ENCODE measurements around the gene CEMIP2. TPM values are rescaled to one million over a fixed set of nuclear protein-coding genes. Genes with fewer than 3 reads are reported as not detected.
A peak's percentile ranks its signal among the peaks of the same experiment; 100 is the strongest.

Gene CEMIP2
- total and polyA plus RNA-seq, 2 of the 13 experiments (the other 11 are each of a cell fraction or from before 2014, with no cell fraction given), result 94.3 to 128 TPM

DNA sequence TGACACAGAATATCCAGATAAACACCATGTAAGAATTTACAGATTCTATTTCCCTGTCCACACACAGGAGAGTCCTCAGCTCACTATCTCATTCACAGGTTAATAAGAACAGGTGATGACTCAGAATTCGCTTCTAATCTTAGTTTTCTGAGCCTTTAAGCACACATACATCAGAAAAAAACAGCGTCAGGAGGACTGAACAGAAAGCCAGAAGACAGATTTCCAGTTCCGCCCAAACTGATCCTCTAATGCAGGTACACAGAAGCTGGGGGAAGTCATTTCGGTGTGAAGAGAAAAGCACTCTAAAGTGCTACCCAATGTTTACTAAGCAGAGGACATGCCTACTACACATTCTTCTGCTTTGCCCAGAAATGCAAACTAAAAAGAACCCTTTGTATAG is 1.6 kb downstream of the CEMIP2 start (continued):
- TF ChIP-seq ARNT2 (CRISPR knock-in tag; IDR thresholded peaks at IDR 0.05; ENCODE audit: low read depth), result no peak
- no peak for TF ChIP-seq MXI1 (IDR thresholded peaks at IDR 0.05; ENCODE audit: borderline replicate concordance, low read depth, low read length)
- TF ChIP-seq, protein P1, sequence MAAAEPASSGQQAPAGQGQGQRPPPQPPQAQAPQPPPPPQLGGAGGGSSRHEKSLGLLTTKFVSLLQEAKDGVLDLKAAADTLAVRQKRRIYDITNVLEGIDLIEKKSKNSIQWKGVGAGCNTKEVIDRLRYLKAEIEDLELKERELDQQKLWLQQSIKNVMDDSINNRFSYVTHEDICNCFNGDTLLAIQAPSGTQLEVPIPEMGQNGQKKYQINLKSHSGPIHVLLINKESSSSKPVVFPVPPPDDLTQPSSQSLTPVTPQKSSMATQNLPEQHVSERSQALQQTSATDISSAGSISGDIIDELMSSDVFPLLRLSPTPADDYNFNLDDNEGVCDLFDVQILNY (CRISPR knock-in tag; conservative IDR thresholded peaks at IDR 0.05), result no peak
- TF ChIP-seq KDM2A (CRISPR knock-in tag; IDR thresholded peaks at IDR 0.05; ENCODE audit: borderline replicate concordance, low read depth), result no peak
- TF ChIP-seq TGIF2 (CRISPR knock-in tag; IDR thresholded peaks at IDR 0.05), result no peak
- peak; percentile 22; the same call in 1 of the 2 replicates for TF ChIP-seq JUNB (CRISPR knock-in tag; IDR thresholded peaks at IDR 0.05; ENCODE audit: borderline replicate concordance)
- TF ChIP-seq MIXL1 (CRISPR knock-in tag; IDR thresholded peaks at IDR 0.05), result 0 out of 2 replicates have a peak, but pooled peaks have one; percentile 20
- peak; percentile 30; the same call in 1 of the 2 replicates for TF ChIP-seq TAF1 (CRISPR knock-in tag; IDR thresholded peaks at IDR 0.05)
- TF ChIP-seq ATF3 (CRISPR knock-in tag; IDR thresholded peaks at IDR 0.05), result peak; percentile 61; the same call in 1 of the 2 replicates
- TF ChIP-seq FOXP1 (IDR thresholded peaks at IDR 0.05), result no peak
- TF ChIP-seq FOXP1 (CRISPR knock-in tag; IDR thresholded peaks at IDR 0.05), result peak; percentile 54; the same call in 1 of the 2 replicates
- TF ChIP-seq THRA (CRISPR knock-in tag; IDR thresholded peaks at IDR 0.05; ENCODE audit: borderline replicate concordance), result 0 out of 2 replicates have a peak, but pooled peaks have one; percentile 15
- 0 out of 2 replicates have a peak, but pooled peaks have one; percentile 15 for TF ChIP-seq SOX13 (IDR thresholded peaks at IDR 0.05)
- TF ChIP-seq SOX13 (CRISPR knock-in tag; conservative IDR thresholded peaks at IDR 0.05 in 1 of 2, IDR thresholded peaks at IDR 0.05 in 1 of 2), result peak in 1 of 2 experiments; percentile 76; a peak in 2 of 4 replicates
- TF ChIP-seq SMAD1 (CRISPR knock-in tag; IDR thresholded peaks at IDR 0.05; ENCODE audit: borderline replicate concordance, low read depth), result no peak
- TF ChIP-seq, protein P2, sequence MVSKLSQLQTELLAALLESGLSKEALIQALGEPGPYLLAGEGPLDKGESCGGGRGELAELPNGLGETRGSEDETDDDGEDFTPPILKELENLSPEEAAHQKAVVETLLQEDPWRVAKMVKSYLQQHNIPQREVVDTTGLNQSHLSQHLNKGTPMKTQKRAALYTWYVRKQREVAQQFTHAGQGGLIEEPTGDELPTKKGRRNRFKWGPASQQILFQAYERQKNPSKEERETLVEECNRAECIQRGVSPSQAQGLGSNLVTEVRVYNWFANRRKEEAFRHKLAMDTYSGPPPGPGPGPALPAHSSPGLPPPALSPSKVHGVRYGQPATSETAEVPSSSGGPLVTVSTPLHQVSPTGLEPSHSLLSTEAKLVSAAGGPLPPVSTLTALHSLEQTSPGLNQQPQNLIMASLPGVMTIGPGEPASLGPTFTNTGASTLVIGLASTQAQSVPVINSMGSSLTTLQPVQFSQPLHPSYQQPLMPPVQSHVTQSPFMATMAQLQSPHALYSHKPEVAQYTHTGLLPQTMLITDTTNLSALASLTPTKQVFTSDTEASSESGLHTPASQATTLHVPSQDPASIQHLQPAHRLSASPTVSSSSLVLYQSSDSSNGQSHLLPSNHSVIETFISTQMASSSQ (IDR thresholded peaks at IDR 0.05; ENCODE audit: low read depth), result peak; percentile 30; the same call in 1 of the 2 replicates
- TF ChIP-seq, protein P2 (CRISPR knock-in tag; IDR thresholded peaks at IDR 0.05; ENCODE audit: borderline replicate concordance), result no peak; the same call in 1 of the 2 replicates
- 0 out of 2 replicates have a peak, but pooled peaks have one; percentile 13 for TF ChIP-seq ZNF549 (CRISPR knock-in tag; IDR thresholded peaks at IDR 0.05)
- TF ChIP-seq, protein P3, sequence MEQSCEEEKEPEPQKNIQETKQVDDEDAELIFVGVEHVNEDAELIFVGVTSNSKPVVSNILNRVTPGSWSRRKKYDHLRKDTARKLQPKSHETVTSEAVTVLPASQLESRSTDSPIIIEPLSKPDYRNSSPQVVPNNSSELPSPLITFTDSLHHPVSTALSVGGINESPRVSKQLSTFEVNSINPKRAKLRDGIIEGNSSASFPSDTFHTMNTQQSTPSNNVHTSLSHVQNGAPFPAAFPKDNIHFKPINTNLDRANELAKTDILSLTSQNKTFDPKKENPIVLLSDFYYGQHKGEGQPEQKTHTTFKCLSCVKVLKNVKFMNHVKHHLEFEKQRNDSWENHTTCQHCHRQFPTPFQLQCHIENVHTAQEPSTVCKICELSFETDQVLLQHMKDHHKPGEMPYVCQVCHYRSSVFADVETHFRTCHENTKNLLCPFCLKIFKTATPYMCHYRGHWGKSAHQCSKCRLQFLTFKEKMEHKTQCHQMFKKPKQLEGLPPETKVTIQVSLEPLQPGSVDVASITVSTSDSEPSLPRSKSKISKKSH (CRISPR knock-in tag; IDR thresholded peaks at IDR 0.05; ENCODE audit: borderline replicate concordance), result no peak
- peak; percentile 75; the same call in 1 of the 2 replicates for TF ChIP-seq FOXP4 (CRISPR knock-in tag; IDR thresholded peaks at IDR 0.05)
